Ovary (tissue), 9 donors: ENCODE data around the gene MKS1. TPM values are rescaled to one million over a fixed set of nuclear protein-coding genes. Genes with fewer than 3 reads are reported as not detected.

Experiments
- DNase-seq, 5 donors: peaks; one replicate each; pipeline ENCODE4 v3.0.0-alpha.2; 2019 to 2020
- H3K27ac ChIP-seq, 2 donors: fragments of 200-600 bp; one replicate each; pipeline versions ENCODE4 v1.5.1 to v1.8.0; 2019 to 2022
- H3K27me3 ChIP-seq: fragments of 200-600 bp; one replicate; pipeline ENCODE4 v1.8.0; 2022
- H3K36me3 ChIP-seq: fragments of 200-600 bp; sonication (generic); one replicate; pipeline ENCODE4 v1.5.1; 2019
- H3K4me1 ChIP-seq: one replicate; pipeline ENCODE4 v1.8.1; 2013; ENCODE audit warnings: mild to moderate bottlenecking, moderate library complexity; ENCODE audit not compliant: insufficient read depth
- H3K4me3 ChIP-seq: fragments of 200-600 bp; sonication (generic); one replicate; pipeline ENCODE4 v1.5.1; 2017
- H3K9me3 ChIP-seq, 2 donors: fragments of 200-600 bp in 1 of 2; sonication (generic) in 1 of 2; one replicate each; pipeline versions ENCODE4 v1.5.1 to v1.8.1; 2013 to 2019; ENCODE audit warnings: mild to moderate bottlenecking in 1 of 2, moderate library complexity in 1 of 2
- CTCF ChIP-seq, 3 donors: fragments of 450-650 bp in 2 of 3; fragments of 200-600 bp in 1 of 3; IDR thresholded peaks; one replicate each; pipeline versions ENCODE4 v1.5.1 to v1.8.0; 2016 to 2022; ENCODE audit warnings: antibody characterized with exemption in 3 of 3, mild to moderate bottlenecking in 1 of 3
- EP300 ChIP-seq: sonication (generic); formaldehyde crosslinking; IDR thresholded peaks from one replicate; pipeline ENCODE4 v1.6.1; 2017; ENCODE audit warnings: antibody characterized with exemption
- POLR2A ChIP-seq: fragments of 450-650 bp; IDR thresholded peaks from one replicate; pipeline ENCODE4 v1.6.1; 2017; ENCODE audit warnings: antibody characterized with exemption, mild to moderate bottlenecking, moderate library complexity
- WGBS, 3 donors: extraction: QIAGEN DNeasy Blood & Tissue Kit in 1 of 3; methylation state at CpG; one replicate each; pipeline versions ENCODE4 v1.1.5 to v1.1.7; 2013 to 2017; 5-methylcytosine and 5-hydroxymethylcytosine counted together
- intact Hi-C, 4 donors: fragments of 100-400 bp; cut with DNase I; formaldehyde crosslinking; loops; one replicate each; pipeline versions ENCODE4 v1.11.0 to v1.15.1; 2022 to 2023
- polyA plus RNA-seq, 2 donors: library from polyadenylated mRNA; stranded (reverse); fragments of 200-250 nt in 1 of 2; fragments of 350-450 nt in 1 of 2; fragmentation: Illumina TruSeq in 1 of 2; extraction: RNeasy Lipid Tissue Mini Kit (QIAGEN cat#74804) in 1 of 2; gene quantifications; one replicate each; pipeline ENCODE4 v1.2.3, GENCODE V29; 2013 to 2014
- total RNA-seq, 7 donors: library from RNA; depleted of rRNA in 2 of 7; stranded (reverse); fragments of >200 nt in 2 of 7; fragmentation: NEBNext Ultra II Directional in 3 of 7; extraction: Animal tissue kit (Norgen Biotek cat#: 25700) in 3 of 7; gene quantifications; one replicate each; pipeline versions ENCODE4 v1.1.0 to v1.2.4, GENCODE V29; 2016 to 2023
- donor health status: DM: no; HTN: no; CAD: no; lungs with moderate emphysema.
- donor health status: DM: no; HTN: no; CAD: no.
- donor health status: Bipolar disorder and iron deficiency.
- donor health status: DM: yes; HTN: yes; CAD: no.
- donor health status: DM: no; HTN: no; CAD: no.
- donor health status: DM: yes; HTN: yes; CAD: no.

The MKS1 gene
- total and polyA plus RNA-seq, 9 donors, result 10.0 to 26.0 (median 18.5) TPM

GRCh38 chr17:58234512-58234911, 15.5 kb upstream of the MKS1 start:
- no peak for DNase-seq
- Histone ChIP-seq H3K4me1 (no peaks in the 10 kb centered on the region), H3K4me3 (no peak overlapping the region), H3K27ac (no peak overlapping the region), H3K27me3 (no peaks in the 10 kb centered on the region), H3K9me3 (no peaks in the 10 kb centered on the region), H3K36me3 (no peaks in the 10 kb centered on the region)
- 56 to 82% (median 63%) methylated on average over 3 of the region's 3 CpGs for WGBS, 3 donors
- TF ChIP-seq CTCF (IDR thresholded peaks at IDR 0.05) (no peak), POLR2A (no peak), EP300 (no peak)
- intact Hi-C loops, result no loop called here

- H3K4me1 ChIP-seq, result no peaks in the 10 kb centered on the region
- H3K36me3 ChIP-seq, result no peaks in the 10 kb centered on the region
- no peaks in the 10 kb centered on the region for H3K9me3 ChIP-seq
- H3K27ac ChIP-seq, result no peak overlapping the region
- H3K4me3 ChIP-seq, result no peak overlapping the region
- no peak for TF ChIP-seq POLR2A
- no peak for TF ChIP-seq EP300
- TF ChIP-seq CTCF (IDR thresholded peaks at IDR 0.05), result no peak
- H3K27me3 ChIP-seq, result no peaks in the 10 kb centered on the region
- intact Hi-C loops, result no loop called here
- 77 to 84% (median 79%) methylated on average over 3 of the region's 3 CpGs for WGBS, 3 donors
- no peak for DNase-seq
Measured at GRCh38 chr17:58233543-58233942, 14.5 kb upstream of the MKS1 start.

GRCh38 chr17:58232707-58233156, 13.7 kb upstream of the MKS1 start:
- Histone ChIP-seq H3K4me1 (no peaks in the 10 kb centered on the region), H3K27me3 (no peaks in the 10 kb centered on the region), H3K9me3 (no peaks in the 10 kb centered on the region), H3K4me3 (no peak overlapping the region), H3K27ac (no peak overlapping the region), H3K36me3 (no peaks in the 10 kb centered on the region)
- TF ChIP-seq CTCF (IDR thresholded peaks at IDR 0.05), result no peak
- TF ChIP-seq EP300, result no peak
- TF ChIP-seq POLR2A, result no peak
- intact Hi-C loops, result no loop called here
- DNase-seq, result no peak
- WGBS, 3 donors, result 32 to 44% (median 34%) methylated on average over 12 of the region's 12 CpGs

- TF ChIP-seq POLR2A (no peak), EP300 (no peak), CTCF (IDR thresholded peaks at IDR 0.05) (no peak)
- Histone ChIP-seq H3K27me3 (no peaks in the 10 kb centered on the region), H3K36me3 (no peaks in the 10 kb centered on the region), H3K4me3 (no peak overlapping the region), H3K27ac (no peak overlapping the region), H3K4me1 (no peaks in the 10 kb centered on the region), H3K9me3 (no peaks in the 10 kb centered on the region)
- intact Hi-C loops, result no loop called here
- 17 to 22% (median 21%) methylated on average over 2 of the region's 2 CpGs for WGBS, 3 donors
- no peak for DNase-seq
Measured at GRCh38 chr17:58231641-58232040, 12.6 kb upstream of the MKS1 start.

- no peak for DNase-seq
- H3K4me3 ChIP-seq, result no peak overlapping the region
- intact Hi-C loops, result no loop called here
- H3K9me3 ChIP-seq, result no peaks in the 10 kb centered on the region
- H3K27me3 ChIP-seq, result no peaks in the 10 kb centered on the region
- no peak overlapping the region for H3K27ac ChIP-seq
- H3K4me1 ChIP-seq, result no peaks in the 10 kb centered on the region
- TF ChIP-seq EP300 (no peak), CTCF (IDR thresholded peaks at IDR 0.05) (no peak), POLR2A (no peak)
- WGBS, 3 donors, result 88 to 91% (median 89%) methylated on average over 4 of the region's 4 CpGs
- no peaks in the 10 kb centered on the region for H3K36me3 ChIP-seq
Measured at GRCh38 chr17:58229881-58230280, 10.8 kb upstream of the MKS1 start.
